ENCODE results near the gene ADORA1.

DNA sequence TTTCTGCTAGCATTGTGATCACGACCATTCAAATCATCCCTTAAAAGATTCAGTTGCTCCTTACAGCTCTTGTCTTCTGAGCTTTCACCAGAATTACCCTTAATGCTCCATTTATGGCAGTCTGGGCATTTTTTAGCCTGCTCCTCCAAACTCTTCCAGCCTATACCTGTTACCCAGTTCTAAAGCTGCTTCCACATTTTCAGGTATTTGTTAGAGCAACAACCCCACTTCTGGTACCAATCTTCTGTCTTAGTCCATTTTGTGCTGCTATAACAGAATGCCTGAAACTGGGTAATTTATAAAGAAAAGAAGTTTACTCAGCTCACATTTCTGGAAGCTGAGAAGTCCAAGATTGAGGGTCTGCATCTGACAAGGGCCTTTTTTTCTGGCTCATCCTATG is 30.9 kb downstream of the ADORA1 start:
- TF ChIP-seq ZNF426 (tag by site-specific recombination; IDR thresholded peaks at IDR 0.05) = no peak
- TF ChIP-seq, protein P1, sequence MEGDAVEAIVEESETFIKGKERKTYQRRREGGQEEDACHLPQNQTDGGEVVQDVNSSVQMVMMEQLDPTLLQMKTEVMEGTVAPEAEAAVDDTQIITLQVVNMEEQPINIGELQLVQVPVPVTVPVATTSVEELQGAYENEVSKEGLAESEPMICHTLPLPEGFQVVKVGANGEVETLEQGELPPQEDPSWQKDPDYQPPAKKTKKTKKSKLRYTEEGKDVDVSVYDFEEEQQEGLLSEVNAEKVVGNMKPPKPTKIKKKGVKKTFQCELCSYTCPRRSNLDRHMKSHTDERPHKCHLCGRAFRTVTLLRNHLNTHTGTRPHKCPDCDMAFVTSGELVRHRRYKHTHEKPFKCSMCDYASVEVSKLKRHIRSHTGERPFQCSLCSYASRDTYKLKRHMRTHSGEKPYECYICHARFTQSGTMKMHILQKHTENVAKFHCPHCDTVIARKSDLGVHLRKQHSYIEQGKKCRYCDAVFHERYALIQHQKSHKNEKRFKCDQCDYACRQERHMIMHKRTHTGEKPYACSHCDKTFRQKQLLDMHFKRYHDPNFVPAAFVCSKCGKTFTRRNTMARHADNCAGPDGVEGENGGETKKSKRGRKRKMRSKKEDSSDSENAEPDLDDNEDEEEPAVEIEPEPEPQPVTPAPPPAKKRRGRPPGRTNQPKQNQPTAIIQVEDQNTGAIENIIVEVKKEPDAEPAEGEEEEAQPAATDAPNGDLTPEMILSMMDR (tag by site-specific recombination; IDR thresholded peaks at IDR 0.05) = no peak
- TF ChIP-seq ZNF398 (tag by site-specific recombination; IDR thresholded peaks at IDR 0.05) = no peak
- TF ChIP-seq ZNF692 (tag by site-specific recombination; IDR thresholded peaks at IDR 0.05) = no peak
- TF ChIP-seq ZSCAN30 (tag by site-specific recombination; IDR thresholded peaks at IDR 0.05) = no peak
- no peak for TF ChIP-seq ZNF510 (tag by site-specific recombination; IDR thresholded peaks at IDR 0.05; ENCODE audit: insufficient replicate concordance)
- no peak for TF ChIP-seq PRDM1 (tag by site-specific recombination; IDR thresholded peaks at IDR 0.05)

Data from HEK293 (cell line).